Measurements from ENCODE around the gene PRPF40A.
A peak's percentile ranks its signal among the peaks of the same experiment; 100 is the strongest.
"Not testable (repeated sequence)": the region's sequence is repeated elsewhere in the genome, so short reads cannot be mapped to it uniquely, and the experiment has no call there.

The PRPF40A gene

DNA sequence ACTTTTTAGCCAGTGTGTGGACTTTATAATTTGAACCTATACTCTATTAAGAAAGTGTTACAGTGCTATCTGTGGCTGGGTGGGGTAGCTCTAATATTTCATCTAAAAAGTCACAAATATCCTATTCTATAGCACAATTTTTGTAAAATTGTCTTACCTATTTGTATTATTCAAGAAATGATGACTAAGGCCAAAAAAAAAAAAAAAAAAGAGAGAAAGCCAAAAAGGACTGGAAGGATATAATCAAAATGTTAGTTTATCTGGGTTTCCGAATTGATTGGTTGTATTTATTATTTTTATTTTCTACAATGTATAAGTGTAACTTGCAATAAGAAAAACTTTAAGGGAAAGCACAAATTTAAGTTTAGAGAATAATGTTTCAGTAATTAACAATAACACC, 6.7 kb upstream of the PRPF40A start:
- H2AFZ ChIP-seq (ENCODE audit: low read length) = no peak overlapping the region
- peak overlapping the region; percentile 74 for H3K4me2 ChIP-seq (ENCODE audit: low read depth, low read length, poor library complexity, severe bottlenecking)
- H3K4me3 ChIP-seq (ENCODE audit: low read length, poor library complexity, severe bottlenecking) = peak overlapping the region; percentile 38
- H3K4me1 ChIP-seq (ENCODE audit: insufficient read depth, low read length, poor library complexity, severe bottlenecking) = peaks cover 53% of the 10 kb centered on the region
- no peak for TF ChIP-seq EZH2phosphoT487 (IDR thresholded peaks at IDR 0.05; ENCODE audit: borderline replicate concordance)
- TF ChIP-seq, protein P1, sequence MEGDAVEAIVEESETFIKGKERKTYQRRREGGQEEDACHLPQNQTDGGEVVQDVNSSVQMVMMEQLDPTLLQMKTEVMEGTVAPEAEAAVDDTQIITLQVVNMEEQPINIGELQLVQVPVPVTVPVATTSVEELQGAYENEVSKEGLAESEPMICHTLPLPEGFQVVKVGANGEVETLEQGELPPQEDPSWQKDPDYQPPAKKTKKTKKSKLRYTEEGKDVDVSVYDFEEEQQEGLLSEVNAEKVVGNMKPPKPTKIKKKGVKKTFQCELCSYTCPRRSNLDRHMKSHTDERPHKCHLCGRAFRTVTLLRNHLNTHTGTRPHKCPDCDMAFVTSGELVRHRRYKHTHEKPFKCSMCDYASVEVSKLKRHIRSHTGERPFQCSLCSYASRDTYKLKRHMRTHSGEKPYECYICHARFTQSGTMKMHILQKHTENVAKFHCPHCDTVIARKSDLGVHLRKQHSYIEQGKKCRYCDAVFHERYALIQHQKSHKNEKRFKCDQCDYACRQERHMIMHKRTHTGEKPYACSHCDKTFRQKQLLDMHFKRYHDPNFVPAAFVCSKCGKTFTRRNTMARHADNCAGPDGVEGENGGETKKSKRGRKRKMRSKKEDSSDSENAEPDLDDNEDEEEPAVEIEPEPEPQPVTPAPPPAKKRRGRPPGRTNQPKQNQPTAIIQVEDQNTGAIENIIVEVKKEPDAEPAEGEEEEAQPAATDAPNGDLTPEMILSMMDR (conservative IDR thresholded peaks at IDR 0.05; ENCODE audit: low read length) = no peak
- H3K9ac ChIP-seq (ENCODE audit: low read depth, low read length, poor library complexity, severe bottlenecking) = peak overlapping the region; percentile 8
- H3K9me2 ChIP-seq (replicated peaks; ENCODE audit: low read depth, low read length) = no peaks in the 10 kb centered on the region
- H3K36me3 ChIP-seq (ENCODE audit: insufficient read depth, low read length) = no peaks in the 10 kb centered on the region
- no peaks in the 10 kb centered on the region for H3K9me3 ChIP-seq (ENCODE audit: insufficient read depth, low read depth, low read length)
- H3F3A ChIP-seq (ENCODE audit: low read depth) = no peaks in the 10 kb centered on the region
- no peaks in the 10 kb centered on the region for H3K27me3 ChIP-seq (ENCODE audit: insufficient read depth, low read length, poor library complexity, severe bottlenecking)
- peaks cover 93% of the 10 kb centered on the region for H3K79me2 ChIP-seq (ENCODE audit: insufficient read depth, low read length)
- peaks cover 68% of the 10 kb centered on the region for H4K20me1 ChIP-seq (ENCODE audit: insufficient read depth, low read length, poor library complexity, severe bottlenecking)

DNA sequence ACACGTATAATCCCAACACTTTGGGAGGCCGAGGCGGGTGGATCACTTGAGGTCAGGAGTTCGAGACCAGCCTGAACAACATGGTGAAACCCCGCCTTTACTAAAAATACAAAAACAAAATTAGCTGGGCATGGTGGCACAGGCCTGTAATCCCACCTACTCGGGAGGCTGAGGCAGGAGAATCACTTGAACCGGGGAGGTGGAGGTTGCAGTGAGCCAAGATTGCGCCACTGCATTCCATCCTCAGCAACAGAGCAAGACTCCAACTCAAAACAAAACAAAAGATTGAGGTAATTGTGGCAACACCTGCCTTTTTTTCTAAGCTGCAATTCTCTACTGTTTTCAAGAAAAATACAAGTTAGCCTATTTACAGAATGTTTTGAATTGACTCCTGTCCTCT, 5.4 kb upstream of the PRPF40A start:
- not testable (repeated sequence) for H3K27me3 ChIP-seq (ENCODE audit: insufficient read depth, low read length, poor library complexity, severe bottlenecking); H3K9me2 ChIP-seq (replicated peaks; ENCODE audit: low read depth, low read length); H3K36me3 ChIP-seq (ENCODE audit: insufficient read depth, low read length); H2AFZ ChIP-seq (ENCODE audit: low read length); H3K9me3 ChIP-seq (ENCODE audit: insufficient read depth, low read depth, low read length); H3K9ac ChIP-seq (ENCODE audit: low read depth, low read length, poor library complexity, severe bottlenecking); H3F3A ChIP-seq (ENCODE audit: low read depth)
- H3K4me3 ChIP-seq (ENCODE audit: low read length, poor library complexity, severe bottlenecking) = peak overlapping the region; percentile 16
- H4K20me1 ChIP-seq (ENCODE audit: insufficient read depth, low read length, poor library complexity, severe bottlenecking) = peaks cover 71% of the 10 kb centered on the region
- H3K4me2 ChIP-seq (ENCODE audit: low read depth, low read length, poor library complexity, severe bottlenecking) = peak overlapping the region; percentile 74
- H3K4me1 ChIP-seq (ENCODE audit: insufficient read depth, low read length, poor library complexity, severe bottlenecking) = peaks cover 53% of the 10 kb centered on the region
- peaks cover 87% of the 10 kb centered on the region for H3K79me2 ChIP-seq (ENCODE audit: insufficient read depth, low read length)

DNA sequence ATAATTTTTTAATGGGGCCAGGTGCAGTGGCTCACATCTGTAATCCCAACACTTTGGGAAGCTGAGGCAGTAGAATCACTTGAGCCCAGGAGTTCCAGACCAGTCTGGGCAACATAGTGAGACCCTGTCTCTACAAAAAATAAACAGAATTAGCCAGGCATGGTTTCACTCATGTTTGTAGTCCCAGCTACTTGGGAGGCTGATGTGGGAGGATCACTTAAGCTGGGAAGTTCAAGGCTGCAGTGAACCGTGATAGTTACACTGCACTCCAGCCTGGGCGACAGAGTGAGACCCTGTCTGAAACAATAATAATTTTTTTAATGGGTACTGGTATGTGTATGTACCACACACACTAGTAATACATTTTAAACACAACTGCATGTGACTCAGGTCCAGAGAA, 3.5 kb upstream of the PRPF40A start:
- peaks cover 72% of the 10 kb centered on the region for H4K20me1 ChIP-seq (ENCODE audit: insufficient read depth, low read length, poor library complexity, severe bottlenecking)
- peaks cover 85% of the 10 kb centered on the region for H3K79me2 ChIP-seq (ENCODE audit: insufficient read depth, low read length)
- peak overlapping the region; percentile 87 for H3K9ac ChIP-seq (ENCODE audit: low read depth, low read length, poor library complexity, severe bottlenecking)

More for the DNA sequence above, 3.5 kb upstream of the PRPF40A start:
- Histone ChIP-seq H3K36me3 (ENCODE audit: insufficient read depth, low read length) (no peaks in the 10 kb centered on the region), H3K4me3 (ENCODE audit: low read length, poor library complexity, severe bottlenecking) (peak overlapping the region; percentile 93), H3K9me2 (replicated peaks; ENCODE audit: low read depth, low read length) (no peaks in the 10 kb centered on the region), H3K9me3 (ENCODE audit: insufficient read depth, low read depth, low read length) (no peaks in the 10 kb centered on the region), H3K4me1 (ENCODE audit: insufficient read depth, low read length, poor library complexity, severe bottlenecking) (peaks cover 60% of the 10 kb centered on the region), H3K27me3 (ENCODE audit: insufficient read depth, low read length, poor library complexity, severe bottlenecking) (no peaks in the 10 kb centered on the region), H3F3A (ENCODE audit: low read depth) (no peaks in the 10 kb centered on the region), H3K4me2 (ENCODE audit: low read depth, low read length, poor library complexity, severe bottlenecking) (peak overlapping the region; percentile 74), H2AFZ (ENCODE audit: low read length) (no peak overlapping the region)
- TF ChIP-seq, protein P1 (conservative IDR thresholded peaks at IDR 0.05; ENCODE audit: low read length) = no peak
- no peak for TF ChIP-seq EZH2phosphoT487 (IDR thresholded peaks at IDR 0.05; ENCODE audit: borderline replicate concordance)

All from Loucy (cell line).